Mesodermal cell (in vitro differentiated cells): Measurements from ENCODE around the gene ZNF675.
"Not testable (repeated sequence)": the region's sequence is repeated elsewhere in the genome, so short reads cannot be mapped to it uniquely, and the experiment has no call there.

ENCODE experiments used
- H3K27ac ChIP-seq: 2 replicates; pipeline ENCODE4 v1.7.0; 2013; ENCODE audit warnings: mild to moderate bottlenecking, low read depth, low read length, moderate library complexity; ENCODE audit not compliant: severe bottlenecking
- H3K36me3 ChIP-seq: 2 replicates; pipeline ENCODE4 v1.7.1; 2013; ENCODE audit warnings: mild to moderate bottlenecking, low read length, moderate library complexity; ENCODE audit not compliant: control insufficient read depth, insufficient read depth
- H3K4me1 ChIP-seq: one replicate; pipeline ENCODE4 v1.7.1; 2013; ENCODE audit warnings: mild to moderate bottlenecking, low read length; ENCODE audit not compliant: insufficient read depth, control insufficient read depth, poor library complexity, severe bottlenecking
- H3K4me3 ChIP-seq: 2 replicates; pipeline ENCODE4 v1.7.0; 2013; ENCODE audit warnings: low read length, control low read depth, mild to moderate bottlenecking; ENCODE audit not compliant: insufficient read depth, poor library complexity, severe bottlenecking; ENCODE audit errors: extremely low read depth
- H3K9me3 ChIP-seq: 2 replicates; pipeline ENCODE4 v1.7.1; 2013; ENCODE audit warnings: mild to moderate bottlenecking, low read length, moderate library complexity; ENCODE audit not compliant: control insufficient read depth
- WGBS, 2 experiments: methylation state at CpG; one replicate each; pipeline ENCODE4 v1.1.5; 2013; ENCODE audit warnings: missing lambda C conversion rate in 2 of 2; ENCODE audit not compliant: insufficient coverage in 2 of 2; 5-methylcytosine and 5-hydroxymethylcytosine counted together

ZNF675 gene

GRCh38 chr19:23673132-23673531, 13.9 kb downstream of the ZNF675 start:
- Histone ChIP-seq H3K9me3 (peaks cover 11% of the 10 kb centered on the region), H3K4me3 (no peak overlapping the region), H3K4me1 (no peaks in the 10 kb centered on the region), H3K36me3 (peaks cover 44% of the 10 kb centered on the region), H3K27ac (no peak overlapping the region)
- 70 to 88% methylated on average over 1 to 2 of the region's 2 CpGs for WGBS, 2 experiments

DNA sequence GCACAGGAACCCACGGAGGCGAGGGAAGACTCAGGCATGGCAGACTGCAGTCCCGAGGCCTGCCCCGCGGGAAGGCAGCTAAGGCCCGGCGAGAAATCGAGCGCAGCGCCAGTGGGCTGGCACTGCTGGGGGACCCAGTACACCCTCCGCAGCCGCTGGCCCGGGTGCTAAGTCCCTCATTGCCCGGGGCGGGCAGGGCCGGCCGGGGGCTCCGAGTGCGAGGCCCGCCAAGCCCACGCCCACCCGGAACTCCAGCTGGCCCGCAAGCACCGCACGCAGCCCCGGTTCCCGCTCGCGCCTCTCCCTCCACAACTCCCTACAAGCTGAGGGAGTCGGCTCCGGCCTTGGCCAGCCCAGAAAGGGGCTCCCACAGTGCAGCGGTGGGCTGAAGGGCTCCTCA, 18.4 kb downstream of the ZNF675 start:
- not testable (repeated sequence) for H3K4me1 ChIP-seq, H3K27ac ChIP-seq, H3K4me3 ChIP-seq
- Histone ChIP-seq H3K9me3 (peaks cover 29% of the 10 kb centered on the region), H3K36me3 (peaks cover 64% of the 10 kb centered on the region)
- 83 to 96% methylated on average over 7 to 15 of the region's 32 CpGs for WGBS, 2 experiments

GRCh38 chr19:23665651-23666410, 21.2 kb downstream of the ZNF675 start:
- Histone ChIP-seq H3K36me3 (peaks cover 76% of the 10 kb centered on the region), H3K27ac (no peak overlapping the region), H3K9me3 (peaks cover 49% of the 10 kb centered on the region), H3K4me3 (no peak overlapping the region), H3K4me1 (no peaks in the 10 kb centered on the region)
- 33 to 57% methylated on average over 1 to 2 of the region's 3 CpGs for WGBS, 2 experiments

GRCh38 chr19:23649817-23650216, 37.2 kb downstream of the ZNF675 start:
- H3K27ac ChIP-seq, H3K4me3 ChIP-seq, H3K4me1 ChIP-seq: not testable (repeated sequence)
- 85% methylated on average over 2 of the region's 3 CpGs for WGBS, 2 experiments
- peaks cover 35% of the 10 kb centered on the region for H3K9me3 ChIP-seq
- H3K36me3 ChIP-seq = peaks cover 23% of the 10 kb centered on the region
